ENCODE measurements around the gene IL1F10. TPM values are rescaled to one million over a fixed set of nuclear protein-coding genes. Genes with fewer than 3 reads are reported as not detected.

Gene IL1F10
- total and polyA plus RNA-seq, 2 of the 13 experiments (the other 11 are each of a cell fraction or from before 2014, with no cell fraction given) = not detected

DNA sequence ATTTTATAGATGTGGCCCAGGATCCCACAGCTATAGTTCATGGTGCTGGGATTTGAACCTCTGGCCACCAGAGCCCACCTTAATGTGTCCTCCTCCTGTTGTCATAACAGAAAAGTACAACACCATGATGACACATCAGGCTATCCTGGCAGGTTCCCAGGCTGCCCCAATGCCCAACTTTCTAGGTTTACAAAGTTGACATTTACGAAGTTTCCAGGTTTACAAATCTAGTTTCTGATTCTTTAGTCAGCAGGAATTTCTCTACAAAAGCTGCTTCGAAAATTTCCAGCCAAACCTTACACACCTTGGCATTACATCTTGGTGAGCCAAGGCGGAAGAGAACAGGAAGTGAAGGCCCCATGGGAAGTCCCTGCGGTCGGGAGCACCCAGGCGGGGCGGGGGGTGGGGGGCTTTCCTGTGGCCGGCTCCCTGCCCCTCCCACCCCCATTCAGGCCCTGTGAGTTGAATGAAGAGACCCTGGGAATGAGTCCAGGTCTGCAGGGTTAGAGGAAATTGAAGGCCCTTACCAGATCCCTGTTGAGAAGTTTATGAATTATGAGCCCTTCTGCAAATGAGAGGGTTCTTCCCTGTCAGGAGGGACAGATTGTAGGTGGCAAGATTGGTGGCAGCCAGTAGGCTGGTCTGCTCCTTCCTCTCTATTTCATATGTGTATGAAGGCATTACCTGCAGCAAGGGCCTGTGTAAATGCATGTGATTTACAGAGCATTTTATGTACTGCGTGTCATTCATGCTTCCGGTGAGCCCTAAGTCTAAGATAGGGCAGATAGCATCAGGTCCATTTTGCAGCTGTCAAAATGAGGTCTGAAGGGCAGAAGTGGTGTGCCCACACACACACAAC is 48.6 kb downstream of the IL1F10 start:
- Histone ChIP-seq H3K27ac (ENCODE audit: extremely low read length, insufficient read depth, low read length) (no peak overlapping the region), H3K4me1 (ENCODE audit: insufficient read depth, low read length) (peaks cover 48% of the 10 kb centered on the region), H3K79me2 (ENCODE audit: insufficient read depth, low read length) (no peaks in the 10 kb centered on the region), H3K9me3 (ENCODE audit: low read length) (no peaks in the 10 kb centered on the region), H4K20me1 (ENCODE audit: insufficient read depth, low read length) (no peaks in the 10 kb centered on the region), H3K9ac (ENCODE audit: insufficient read depth, low read depth, low read length) (no peak overlapping the region), H2AFZ (ENCODE audit: low read length) (no peak overlapping the region), H3K4me2 (ENCODE audit: low read depth, low read length) (no peak overlapping the region), H3K36me3 (replicated peaks in 1 of 2; ENCODE audit: control insufficient read depth in 1 of 2, insufficient read depth in 2 of 2, low read length in 2 of 2) (no peaks in the 10 kb centered on the region), H3K27me3 (ENCODE audit: control insufficient read depth in 1 of 2, insufficient read depth in 2 of 2, low read length in 2 of 2) (peaks cover 2 to 46% of the 10 kb centered on the region in 2 experiments; a peak in 4 of 5 replicates), H3K4me3 (replicated peaks in 1 of 3; ENCODE audit: insufficient read depth in 1 of 3, low read depth in 2 of 3, low read length in 3 of 3) (no peak overlapping the region)
- in situ Hi-C loops (cut with HindIII; ENCODE audit: extremely low pct_ligation_motif_present, low pct_unique_long_range_greater_than_20kb) = no loop called here
- FAIRE-seq (no peak), ATAC-seq (no peak; the same call in 2 of the 3 replicates), DNase-seq (ENCODE audit: low spot score) (no peak)
- intact Hi-C loops (cut with micrococcal nuclease; ENCODE audit: unreplicated experiment) = no loop called here
- no TSS peak for BruUV-seq (replicated peaks)
- ChIA-PET POLR2A (interaction anchor here (0.7 to 2.4 kb wide), 2 partner anchors 11 to 298 kb away, joined by 3 to 11 read pairs; partner anchors contain the start of gene IL1RN), CTCF (ENCODE audit: low intra/inter-chr PET ratio, low total read pairs) (no interaction called here)
- TF ChIP-seq ZNF329 (CRISPR knock-in tag; IDR thresholded peaks at IDR 0.05; ENCODE audit: low read depth) = no peak
- no peak for TF ChIP-seq NBN (conservative IDR thresholded peaks at IDR 0.05)
- no peak for TF ChIP-seq SP2 (CRISPR knock-in tag; IDR thresholded peaks at IDR 0.05)
- TF ChIP-seq MEIS1 (CRISPR knock-in tag; IDR thresholded peaks at IDR 0.05; ENCODE audit: borderline replicate concordance) = no peak
- TF ChIP-seq, protein P1, sequence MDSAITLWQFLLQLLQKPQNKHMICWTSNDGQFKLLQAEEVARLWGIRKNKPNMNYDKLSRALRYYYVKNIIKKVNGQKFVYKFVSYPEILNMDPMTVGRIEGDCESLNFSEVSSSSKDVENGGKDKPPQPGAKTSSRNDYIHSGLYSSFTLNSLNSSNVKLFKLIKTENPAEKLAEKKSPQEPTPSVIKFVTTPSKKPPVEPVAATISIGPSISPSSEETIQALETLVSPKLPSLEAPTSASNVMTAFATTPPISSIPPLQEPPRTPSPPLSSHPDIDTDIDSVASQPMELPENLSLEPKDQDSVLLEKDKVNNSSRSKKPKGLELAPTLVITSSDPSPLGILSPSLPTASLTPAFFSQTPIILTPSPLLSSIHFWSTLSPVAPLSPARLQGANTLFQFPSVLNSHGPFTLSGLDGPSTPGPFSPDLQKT (CRISPR knock-in tag; IDR thresholded peaks at IDR 0.05; ENCODE audit: borderline replicate concordance) = no peak
- no peak for TF ChIP-seq SIN3A (IDR thresholded peaks at IDR 0.05; ENCODE audit: borderline replicate concordance, low read depth, low read length)
- TF ChIP-seq ZNF761 (CRISPR knock-in tag; conservative IDR thresholded peaks at IDR 0.05) = no peak
- 46% methylated on average over 10 of the region's 10 CpGs for WGBS (ENCODE audit: low lambda C conversion rate)

All from HepG2 (cell line).